ES-I3 (cell line): Measurements from ENCODE around the gene KIAA2012.
A peak's percentile ranks its signal among the peaks of the same experiment; 100 is the strongest.

ENCODE experiments used
- H3K36me3 ChIP-seq: 2 replicates; pipeline ENCODE4 v1.6.1; 2013; ENCODE audit warnings: mild to moderate bottlenecking, low read length, control low read depth, moderate library complexity; ENCODE audit not compliant: insufficient read depth
- H3K4me1 ChIP-seq: 2 replicates; pipeline ENCODE4 v1.6.1; 2013; ENCODE audit warnings: mild to moderate bottlenecking, control low read depth, low read length; ENCODE audit not compliant: insufficient read depth
- H3K9ac ChIP-seq: 2 replicates; pipeline ENCODE4 v1.6.1; 2013; ENCODE audit warnings: low read depth, mild to moderate bottlenecking, low read length, moderate library complexity
- H3K9me3 ChIP-seq: 2 replicates; pipeline ENCODE4 v1.6.1; 2013; ENCODE audit warnings: mild to moderate bottlenecking, low read length, moderate library complexity; ENCODE audit not compliant: control insufficient read depth, insufficient read depth

The KIAA2012 gene

DNA sequence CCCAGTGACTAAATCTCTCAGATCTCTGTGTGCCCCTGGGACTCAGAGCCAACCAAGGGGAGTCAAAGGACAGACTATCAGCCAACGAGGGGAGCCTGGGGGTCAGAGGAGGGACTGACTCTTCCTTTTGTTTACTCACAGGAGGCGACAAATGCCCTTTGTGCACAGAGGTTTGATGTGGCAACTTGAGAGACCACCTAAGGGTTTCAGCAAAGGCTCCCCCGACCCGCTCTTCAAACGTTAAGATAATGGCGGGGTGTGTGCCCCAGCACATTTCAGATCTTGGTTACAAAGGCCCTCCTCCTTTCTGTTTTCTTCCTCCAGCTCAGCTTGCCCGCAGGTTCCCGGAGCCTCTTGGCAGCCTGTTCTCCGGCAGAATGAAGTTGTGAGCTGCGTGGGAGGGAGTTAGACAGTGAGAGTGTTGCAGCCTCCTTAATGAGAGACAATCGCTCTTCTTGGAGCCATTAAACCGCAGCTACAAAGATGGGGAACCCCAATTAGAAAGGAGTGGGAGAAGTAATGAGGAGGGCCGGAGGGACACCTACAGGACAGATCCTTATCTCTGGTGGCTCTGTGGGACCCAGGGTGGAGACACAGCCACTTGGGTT lies 76.2 kb downstream of the KIAA2012 start:
- Histone ChIP-seq H3K9ac (no peak overlapping the region), H3K4me1 (peaks cover 26% of the 10 kb centered on the region; the same call in 1 of the 2 replicates), H3K36me3 (no peaks in the 10 kb centered on the region), H3K9me3 (no peaks in the 10 kb centered on the region)

- Histone ChIP-seq H3K9me3 (no peaks in the 10 kb centered on the region), H3K4me1 (peaks cover 24% of the 10 kb centered on the region; the same call in 1 of the 2 replicates), H3K36me3 (no peaks in the 10 kb centered on the region), H3K9ac (no peak overlapping the region)
These were observed 76.9 kb downstream of the KIAA2012 start for GRCh38 chr2:202149936-202150335.

- Histone ChIP-seq H3K4me1 (peaks cover 17% of the 10 kb centered on the region; the same call in 1 of the 2 replicates), H3K36me3 (no peaks in the 10 kb centered on the region), H3K9ac (no peak overlapping the region), H3K9me3 (no peaks in the 10 kb centered on the region)
These were observed 79.2 kb downstream of the KIAA2012 start for GRCh38 chr2:202152104-202152715.

GRCh38 chr2:202154613-202155012 lies 81.6 kb downstream of the KIAA2012 start:
- H3K4me1 ChIP-seq: no peaks in the 10 kb centered on the region
- no peaks in the 10 kb centered on the region for H3K9me3 ChIP-seq
- H3K9ac ChIP-seq: no peak overlapping the region
- no peaks in the 10 kb centered on the region for H3K36me3 ChIP-seq

- Histone ChIP-seq H3K4me1 (no peaks in the 10 kb centered on the region), H3K36me3 (no peaks in the 10 kb centered on the region), H3K9me3 (no peaks in the 10 kb centered on the region), H3K9ac (no peak overlapping the region)
These were observed 84.3 kb downstream of the KIAA2012 start for GRCh38 chr2:202157211-202157990.

DNA sequence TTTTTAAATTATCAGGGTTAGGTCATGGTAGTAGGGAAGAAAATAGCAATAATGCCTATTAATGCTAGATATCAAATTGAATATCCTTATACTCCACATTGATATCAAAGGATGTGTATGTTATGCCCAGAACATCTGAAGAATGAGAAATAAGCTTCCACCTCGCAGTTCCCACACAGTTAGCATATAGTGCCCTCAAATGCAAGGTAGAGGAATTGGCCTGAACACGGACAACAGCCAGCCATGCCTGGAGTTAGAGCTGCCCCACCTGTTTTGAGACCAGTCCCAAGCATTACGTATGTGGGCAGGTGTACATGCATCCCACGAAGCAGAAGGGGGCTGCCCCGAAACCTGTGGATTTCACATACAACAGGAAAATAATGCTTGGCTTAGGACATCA lies 85.7 kb downstream of the KIAA2012 start:
- Histone ChIP-seq H3K9ac (no peak overlapping the region), H3K36me3 (no peaks in the 10 kb centered on the region), H3K9me3 (no peaks in the 10 kb centered on the region), H3K4me1 (no peaks in the 10 kb centered on the region)

GRCh38 chr2:202161151-202161835 lies 88.2 kb downstream of the KIAA2012 start:
- no peaks in the 10 kb centered on the region for H3K4me1 ChIP-seq
- H3K9ac ChIP-seq: no peak overlapping the region
- H3K36me3 ChIP-seq: no peaks in the 10 kb centered on the region
- H3K9me3 ChIP-seq: no peaks in the 10 kb centered on the region

- no peaks in the 10 kb centered on the region for H3K9me3 ChIP-seq
- no peak overlapping the region for H3K9ac ChIP-seq
- no peaks in the 10 kb centered on the region; the same call in 1 of the 2 replicates for H3K4me1 ChIP-seq
- H3K36me3 ChIP-seq: no peaks in the 10 kb centered on the region
These were observed 91.4 kb downstream of the KIAA2012 start for GRCh38 chr2:202164411-202164810.

DNA sequence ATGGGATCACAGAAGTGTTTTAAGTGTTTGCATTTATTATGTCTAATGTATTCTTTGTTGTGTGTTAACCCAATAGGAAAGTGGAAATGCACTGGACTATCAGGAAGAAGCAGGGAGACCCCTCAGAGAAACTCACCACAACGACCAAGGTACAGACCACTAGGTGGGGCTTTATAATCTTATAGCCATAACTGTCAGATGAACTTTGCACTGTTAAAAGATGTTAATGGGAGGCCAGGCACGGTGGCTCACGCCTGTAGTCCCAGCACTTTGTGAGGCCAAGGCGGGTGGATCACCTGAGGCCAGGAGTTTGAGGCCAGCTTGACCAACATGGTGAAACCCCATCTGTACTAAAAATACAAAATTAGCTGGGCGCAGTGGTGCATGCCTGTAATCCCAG lies 92.2 kb downstream of the KIAA2012 start:
- Histone ChIP-seq H3K9ac (no peak overlapping the region), H3K36me3 (no peaks in the 10 kb centered on the region), H3K4me1 (no peaks in the 10 kb centered on the region; the same call in 1 of the 2 replicates), H3K9me3 (no peaks in the 10 kb centered on the region)

DNA sequence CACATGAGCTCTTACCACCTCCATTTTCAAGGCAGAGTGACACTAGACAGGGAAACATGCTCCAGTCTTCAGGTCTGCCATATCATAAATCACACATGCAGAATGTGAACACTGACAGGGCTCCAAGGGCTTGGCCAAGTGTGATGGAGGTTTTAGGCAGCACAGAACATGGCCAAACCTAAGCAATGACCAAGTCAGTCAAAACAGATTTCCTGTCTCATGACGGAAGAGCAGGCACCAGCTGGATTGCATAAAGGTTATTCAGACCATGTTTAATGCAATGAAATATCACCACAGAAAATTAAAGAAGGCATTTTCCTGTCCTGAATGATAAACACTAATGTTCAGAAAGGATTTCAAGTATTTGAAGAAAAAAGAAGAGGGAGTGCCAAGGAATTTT lies 92.9 kb downstream of the KIAA2012 start:
- H3K9me3 ChIP-seq: no peaks in the 10 kb centered on the region
- H3K9ac ChIP-seq: no peak overlapping the region
- no peaks in the 10 kb centered on the region; the same call in 1 of the 2 replicates for H3K4me1 ChIP-seq
- no peaks in the 10 kb centered on the region for H3K36me3 ChIP-seq

DNA sequence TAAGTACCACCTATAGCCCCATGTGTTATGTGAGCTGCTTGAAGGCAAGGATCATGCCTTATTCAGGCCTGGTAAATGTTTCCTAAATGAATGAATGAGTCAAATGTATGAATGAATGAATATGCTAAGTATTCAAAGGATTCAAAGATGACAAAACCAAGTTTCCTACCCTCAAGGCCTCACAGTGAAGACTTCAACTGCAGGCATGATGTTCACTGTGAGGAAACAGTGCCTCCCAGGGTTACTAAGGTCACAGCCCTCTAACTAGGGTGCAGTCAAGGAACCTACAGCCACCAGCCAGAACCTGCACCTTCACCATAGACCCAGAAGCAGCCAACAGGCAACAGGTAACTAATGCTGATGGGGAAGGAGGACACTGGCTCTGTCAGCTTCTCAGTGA lies 96.1 kb downstream of the KIAA2012 start:
- H3K4me1 ChIP-seq: no peaks in the 10 kb centered on the region; the same call in 1 of the 2 replicates
- H3K36me3 ChIP-seq: no peaks in the 10 kb centered on the region
- H3K9ac ChIP-seq: no peak overlapping the region
- H3K9me3 ChIP-seq: no peaks in the 10 kb centered on the region

DNA sequence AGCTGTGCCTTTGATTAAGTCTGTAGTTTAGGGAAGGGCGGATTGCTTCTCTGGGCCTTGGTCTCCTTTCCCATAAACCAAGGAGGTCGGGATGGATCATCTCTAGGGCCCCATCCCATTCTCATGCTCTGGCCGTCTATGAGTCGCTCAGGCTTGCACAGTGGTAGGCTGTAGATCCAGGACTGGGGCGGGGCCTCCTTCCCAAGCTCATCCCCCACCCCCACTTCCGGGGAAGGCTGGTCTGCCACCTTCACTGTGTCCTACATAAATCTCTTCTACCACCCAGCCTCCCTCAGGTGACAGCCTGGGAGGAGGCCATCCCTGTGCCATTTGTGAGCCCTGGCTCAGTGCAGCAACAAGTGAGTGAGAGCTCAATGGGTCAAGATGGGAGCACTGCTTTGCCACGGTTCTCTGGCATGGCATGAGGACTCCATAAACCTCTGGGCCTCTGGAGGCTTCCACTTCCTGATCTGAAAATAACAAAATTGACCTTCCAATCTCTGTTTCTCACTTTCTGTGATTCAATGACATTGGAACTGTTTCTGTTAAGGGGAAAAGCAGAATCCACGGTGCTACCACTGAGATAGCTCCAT lies 96.9 kb downstream of the KIAA2012 start:
- Histone ChIP-seq H3K4me1 (no peaks in the 10 kb centered on the region; the same call in 1 of the 2 replicates), H3K9ac (no peak overlapping the region), H3K36me3 (no peaks in the 10 kb centered on the region), H3K9me3 (no peaks in the 10 kb centered on the region)

- H3K4me1 ChIP-seq: no peaks in the 10 kb centered on the region; the same call in 1 of the 2 replicates
- H3K9me3 ChIP-seq: no peaks in the 10 kb centered on the region
- peak overlapping the region; percentile 4; the same call in 1 of the 2 replicates for H3K9ac ChIP-seq
- H3K36me3 ChIP-seq: no peaks in the 10 kb centered on the region
These were observed 98.3 kb downstream of the KIAA2012 start for GRCh38 chr2:202171241-202171825.
